Smooth muscle cell (in vitro differentiated cells): ENCODE measurements around the gene OR3A1. TPM values are rescaled to one million over a fixed set of nuclear protein-coding genes. Genes with fewer than 3 reads are reported as not detected.

Experiments
- DNase-seq: peaks from one replicate; lab custom pipeline; 2025; ENCODE audit not compliant: unreplicated experiment; lab: John Stamatoyannopoulos, UW
- H2AFZ ChIP-seq: fragments of 200-600 bp; sonication (generic); 2 replicates; pipeline ENCODE4 v1.6.0; 2016; ENCODE audit warnings: antibody characterized with exemption, low read depth, mild to moderate bottlenecking
- H3F3A ChIP-seq: fragments of 200-600 bp; sonication (generic); 2 replicates; pipeline ENCODE4 v1.6.0; 2017; ENCODE audit warnings: antibody characterized with exemption, low read depth
- H3K27ac ChIP-seq: fragments of 200-600 bp; sonication (generic); 2 replicates; pipeline ENCODE4 v1.5.1; 2016; ENCODE audit warnings: low read depth, mild to moderate bottlenecking
- H3K27me3 ChIP-seq: fragments of 200-600 bp; sonication (generic); 2 replicates; pipeline ENCODE4 v1.6.1; 2016; ENCODE audit warnings: low read depth, mild to moderate bottlenecking
- H3K36me3 ChIP-seq: fragments of 200-600 bp; sonication (generic); 2 replicates; pipeline ENCODE4 v1.5.1; 2016; ENCODE audit warnings: low read depth
- H3K4me1 ChIP-seq: fragments of 200-600 bp; sonication (generic); 2 replicates; pipeline ENCODE4 v1.5.1; 2016; ENCODE audit warnings: low read depth
- H3K4me2 ChIP-seq: fragments of 200-600 bp; sonication (generic); 2 replicates; pipeline ENCODE4 v1.6.0; 2016; ENCODE audit warnings: mild to moderate bottlenecking
- H3K4me3 ChIP-seq: fragments of 200-600 bp; sonication (generic); 2 replicates; pipeline ENCODE4 v1.5.1; 2016; ENCODE audit warnings: mild to moderate bottlenecking
- H3K79me2 ChIP-seq: fragments of 200-600 bp; sonication (generic); 2 replicates; pipeline ENCODE4 v1.6.0; 2016; ENCODE audit warnings: low read depth, mild to moderate bottlenecking
- H3K9ac ChIP-seq: fragments of 200-600 bp; sonication (generic); 2 replicates; pipeline ENCODE4 v1.6.0; 2016; ENCODE audit warnings: low read depth
- H3K9me3 ChIP-seq: fragments of 200-600 bp; sonication (generic); replicated peaks from 2 replicates; pipeline ENCODE4 v1.5.1; 2016; ENCODE audit warnings: low read depth
- H4K20me1 ChIP-seq: fragments of 200-600 bp; sonication (generic); 2 replicates; pipeline ENCODE4 v1.6.0; 2016; ENCODE audit warnings: low read depth
- WGBS: methylation state at CpG from one replicate; pipeline ENCODE4 v1.1.7; 2016; ENCODE audit warnings: low lambda C conversion rate; 5-methylcytosine and 5-hydroxymethylcytosine counted together
- polyA plus RNA-seq: library from polyadenylated mRNA; unstranded; fragments of >200 nt; fragmentation: Nextera tagmentation; extraction: Ambion mirVana; gene quantifications from 2 replicates; pipeline ENCODE4 v1.2.1, GENCODE V29; 2016
- total RNA-seq: library from RNA; depleted of rRNA; stranded (reverse); fragments of >200 nt; gene quantifications from 2 replicates; pipeline ENCODE4 v1.2.3, GENCODE V29; 2014
- TF ChIP-seq, protein P1 (sequence below): fragments of 200-600 bp; sonication (generic); IDR thresholded peaks from 2 replicates; pipeline ENCODE4 v1.5.1; 2017; ENCODE audit warnings: borderline replicate concordance, mild to moderate bottlenecking, antibody characterized with exemption; ENCODE audit not compliant: insufficient read depth, poor library complexity, severe bottlenecking

Gene OR3A1
- total and polyA plus RNA-seq, 2 experiments from 2014 or later: not detected

DNA sequence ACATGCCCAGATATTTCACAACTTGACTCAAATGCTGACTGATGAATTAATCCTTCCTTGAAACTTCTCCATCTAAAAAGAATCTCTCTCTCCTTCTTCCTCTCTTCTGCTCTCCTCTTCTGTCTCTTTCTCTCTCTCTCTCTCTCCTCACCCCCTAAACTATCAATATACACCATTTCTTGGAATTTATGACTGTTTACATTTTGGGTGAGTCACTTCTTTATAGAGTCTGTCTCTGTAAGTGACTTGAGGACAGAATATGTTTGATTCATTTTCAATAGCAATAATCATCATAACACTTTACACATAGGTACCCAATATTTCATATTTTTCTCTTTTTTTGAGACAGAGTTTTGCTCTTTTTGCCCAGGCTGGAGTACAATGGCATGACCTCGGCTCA lies 15.3 kb downstream of the OR3A1 start:
- no peak overlapping the region for H3K4me2 ChIP-seq
- no peaks in the 10 kb centered on the region for H4K20me1 ChIP-seq
- H3K9ac ChIP-seq: no peak overlapping the region
- no peaks in the 10 kb centered on the region for H3K79me2 ChIP-seq
- no peaks in the 10 kb centered on the region for H3K36me3 ChIP-seq
- H3K4me3 ChIP-seq: no peak overlapping the region
- no peak for DNase-seq
- no peak overlapping the region for H3K27ac ChIP-seq
- 78% methylated on average over 1 of the region's 1 CpG for WGBS
- H3F3A ChIP-seq: no peaks in the 10 kb centered on the region
- TF ChIP-seq, protein P1, sequence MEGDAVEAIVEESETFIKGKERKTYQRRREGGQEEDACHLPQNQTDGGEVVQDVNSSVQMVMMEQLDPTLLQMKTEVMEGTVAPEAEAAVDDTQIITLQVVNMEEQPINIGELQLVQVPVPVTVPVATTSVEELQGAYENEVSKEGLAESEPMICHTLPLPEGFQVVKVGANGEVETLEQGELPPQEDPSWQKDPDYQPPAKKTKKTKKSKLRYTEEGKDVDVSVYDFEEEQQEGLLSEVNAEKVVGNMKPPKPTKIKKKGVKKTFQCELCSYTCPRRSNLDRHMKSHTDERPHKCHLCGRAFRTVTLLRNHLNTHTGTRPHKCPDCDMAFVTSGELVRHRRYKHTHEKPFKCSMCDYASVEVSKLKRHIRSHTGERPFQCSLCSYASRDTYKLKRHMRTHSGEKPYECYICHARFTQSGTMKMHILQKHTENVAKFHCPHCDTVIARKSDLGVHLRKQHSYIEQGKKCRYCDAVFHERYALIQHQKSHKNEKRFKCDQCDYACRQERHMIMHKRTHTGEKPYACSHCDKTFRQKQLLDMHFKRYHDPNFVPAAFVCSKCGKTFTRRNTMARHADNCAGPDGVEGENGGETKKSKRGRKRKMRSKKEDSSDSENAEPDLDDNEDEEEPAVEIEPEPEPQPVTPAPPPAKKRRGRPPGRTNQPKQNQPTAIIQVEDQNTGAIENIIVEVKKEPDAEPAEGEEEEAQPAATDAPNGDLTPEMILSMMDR: no peak
- H2AFZ ChIP-seq: no peak overlapping the region
- H3K4me1 ChIP-seq: no peaks in the 10 kb centered on the region
- H3K9me3 ChIP-seq: no peaks in the 10 kb centered on the region
- no peaks in the 10 kb centered on the region for H3K27me3 ChIP-seq

DNA sequence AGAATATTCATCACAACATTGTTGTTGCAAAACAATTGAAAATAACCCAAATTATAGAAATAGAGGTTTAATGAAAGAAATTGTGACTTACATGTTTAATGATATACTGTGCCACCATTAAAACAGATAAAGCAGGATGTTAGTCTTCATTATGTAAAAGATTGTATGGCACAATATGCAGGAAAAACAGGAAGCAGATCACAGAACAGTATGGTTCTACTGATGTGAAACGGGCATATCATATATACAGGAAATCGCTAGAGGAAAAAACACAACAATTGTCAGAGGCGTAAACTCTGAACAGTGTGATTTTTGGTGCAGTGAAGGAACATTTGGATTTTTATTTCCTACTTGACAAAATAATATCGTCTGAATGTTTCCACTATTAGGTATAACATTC lies 22.0 kb downstream of the OR3A1 start:
- H3K4me1 ChIP-seq: no peaks in the 10 kb centered on the region
- no peak overlapping the region for H3K27ac ChIP-seq
- H3K4me2 ChIP-seq: no peak overlapping the region
- no peak overlapping the region for H2AFZ ChIP-seq
- no peaks in the 10 kb centered on the region for H3K79me2 ChIP-seq
- TF ChIP-seq, protein P1: no peak
- no peak for DNase-seq
- no peaks in the 10 kb centered on the region for H3F3A ChIP-seq
- WGBS: 79% methylated on average over 4 of the region's 4 CpGs
- H3K9ac ChIP-seq: no peak overlapping the region
- no peaks in the 10 kb centered on the region for H3K36me3 ChIP-seq
- no peak overlapping the region for H3K4me3 ChIP-seq
- H3K27me3 ChIP-seq: no peaks in the 10 kb centered on the region
- no peaks in the 10 kb centered on the region for H3K9me3 ChIP-seq
- no peaks in the 10 kb centered on the region for H4K20me1 ChIP-seq

DNA sequence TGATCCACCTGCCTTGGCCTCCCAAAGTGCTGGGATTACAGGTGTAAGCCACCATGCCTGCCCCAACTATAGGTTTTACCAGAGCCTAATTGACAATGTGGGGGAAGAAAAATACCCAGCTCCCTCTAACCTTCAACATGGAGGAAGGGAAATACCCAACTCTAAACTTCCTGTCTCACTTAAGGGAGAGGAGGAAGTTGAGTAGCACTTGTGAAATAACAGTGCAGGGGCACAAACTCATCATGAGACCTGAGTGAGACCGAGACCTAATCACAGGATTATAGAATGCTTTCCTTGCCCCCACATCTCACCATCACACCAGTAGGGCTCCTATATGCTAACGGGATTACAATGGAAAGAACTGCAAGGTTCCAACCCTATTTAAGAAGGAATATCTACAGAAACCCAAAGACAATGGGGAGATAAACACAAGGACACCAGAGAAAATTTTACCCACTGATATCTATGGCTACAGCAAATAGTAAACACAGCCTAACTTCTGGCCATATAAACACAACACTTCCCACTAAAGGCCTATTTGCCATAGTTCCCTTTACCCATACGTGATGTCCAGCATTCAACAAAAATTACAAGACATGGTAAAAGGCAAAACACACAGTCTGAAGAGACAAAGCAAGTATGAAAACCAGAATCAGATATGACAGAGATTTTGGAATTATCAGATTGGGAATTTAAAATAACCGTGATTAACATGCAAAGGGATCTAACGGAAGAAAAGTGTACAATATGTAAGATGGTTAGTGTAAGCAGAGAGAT lies 26.9 kb downstream of the OR3A1 start:
- TF ChIP-seq, protein P1: no peak
- 67% methylated on average over 5 of the region's 5 CpGs for WGBS
- Histone ChIP-seq H3K27ac (no peak overlapping the region), H3K36me3 (no peaks in the 10 kb centered on the region), H3K79me2 (no peaks in the 10 kb centered on the region), H3K4me2 (no peak overlapping the region), H3F3A (no peaks in the 10 kb centered on the region), H4K20me1 (no peaks in the 10 kb centered on the region), H3K9me3 (no peaks in the 10 kb centered on the region), H2AFZ (no peak overlapping the region), H3K4me3 (no peak overlapping the region), H3K9ac (no peak overlapping the region), H3K4me1 (no peaks in the 10 kb centered on the region), H3K27me3 (no peaks in the 10 kb centered on the region)
- no peak for DNase-seq

DNA sequence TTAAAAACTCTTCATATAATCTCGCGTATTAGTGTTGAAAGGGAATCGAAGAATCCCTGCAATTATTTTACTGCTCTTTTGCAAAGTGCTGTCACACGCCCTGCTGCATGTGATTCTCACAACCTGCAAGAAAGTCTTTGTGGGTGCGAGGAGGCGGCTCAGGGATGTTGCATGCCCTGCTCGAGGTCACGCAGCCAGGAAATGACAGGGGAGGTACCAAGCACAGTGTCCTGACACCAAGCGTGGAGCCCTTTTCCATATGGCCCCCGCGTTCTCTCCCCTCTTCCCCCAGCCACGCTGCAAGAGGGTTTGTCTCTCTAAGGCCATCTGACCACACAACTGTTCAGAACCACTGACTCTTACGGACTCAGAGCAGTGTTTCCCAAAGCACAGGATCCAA lies 37.6 kb downstream of the OR3A1 start:
- Histone ChIP-seq H3K9ac (no peak overlapping the region), H3K27me3 (no peaks in the 10 kb centered on the region), H3K4me1 (no peaks in the 10 kb centered on the region), H3K4me2 (no peak overlapping the region), H3F3A (no peaks in the 10 kb centered on the region), H3K27ac (no peak overlapping the region), H3K79me2 (no peaks in the 10 kb centered on the region), H3K9me3 (no peaks in the 10 kb centered on the region), H3K4me3 (no peak overlapping the region), H3K36me3 (no peaks in the 10 kb centered on the region), H4K20me1 (no peaks in the 10 kb centered on the region), H2AFZ (no peak overlapping the region)
- 81% methylated on average over 10 of the region's 13 CpGs for WGBS
- TF ChIP-seq, protein P1: no peak
- DNase-seq: no peak
